NAMALWA (cell line): ENCODE measurements around the gene RCL1.

Experiments used
- DNase-seq: peaks from one replicate; pipeline ENCODE4 v3.0.0-alpha.2; 2015; ENCODE audit warnings: low spot score

Gene RCL1

DNA sequence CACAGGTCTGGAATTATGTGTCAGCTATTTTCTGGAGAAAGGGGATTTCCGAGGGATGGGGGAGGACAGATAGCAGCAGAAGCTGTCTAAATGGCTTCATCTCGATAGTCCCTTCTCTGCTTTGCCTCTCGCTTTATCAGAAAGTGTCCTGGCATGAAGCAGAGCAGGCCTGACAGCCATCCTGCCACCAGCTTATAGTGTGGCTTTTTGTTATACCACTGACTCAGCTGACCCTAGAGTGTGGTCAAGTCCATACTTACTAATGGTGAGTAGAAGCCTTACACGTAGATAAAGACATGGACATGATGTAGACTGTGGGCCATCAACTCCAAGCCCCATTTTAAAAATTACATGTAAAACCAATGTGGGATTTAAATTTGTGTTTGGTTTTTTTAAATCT is 50.0 kb downstream of the RCL1 start:
- no peak for DNase-seq

- no peak for DNase-seq
Measured at GRCh38 chr9:4844056-4844838, 51.5 kb downstream of the RCL1 start.

GRCh38 chr9:4849369-4849768 is 56.6 kb downstream of the RCL1 start:
- no peak for DNase-seq

GRCh38 chr9:4850603-4851310 is 58.0 kb downstream of the RCL1 start:
- no peak for DNase-seq

GRCh38 chr9:4852419-4852818 is 59.7 kb downstream of the RCL1 start:
- DNase-seq = no peak

- DNase-seq = no peak
Measured at GRCh38 chr9:4854265-4854590, 61.5 kb downstream of the RCL1 start.

DNA sequence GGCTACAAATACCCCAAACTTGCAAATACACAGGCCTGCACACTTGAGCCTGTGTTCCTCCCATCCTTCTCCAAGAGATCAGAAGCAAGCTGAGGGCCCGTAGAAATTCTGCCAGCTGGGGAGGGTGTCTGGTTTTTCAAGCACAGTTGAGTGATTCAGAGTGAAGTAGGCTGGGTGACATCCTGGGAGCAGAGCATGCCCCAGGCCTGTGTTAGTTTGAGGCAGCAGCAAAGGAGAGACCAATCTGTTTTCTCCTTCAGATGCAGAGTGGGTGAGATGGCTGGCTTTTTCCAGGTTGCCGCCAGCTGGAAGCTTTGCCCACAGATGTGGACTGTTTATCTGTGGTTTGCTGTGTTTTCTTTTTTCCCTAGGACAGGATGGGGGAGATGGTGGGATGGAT is 63.1 kb downstream of the RCL1 start:
- DNase-seq = no peak

DNA sequence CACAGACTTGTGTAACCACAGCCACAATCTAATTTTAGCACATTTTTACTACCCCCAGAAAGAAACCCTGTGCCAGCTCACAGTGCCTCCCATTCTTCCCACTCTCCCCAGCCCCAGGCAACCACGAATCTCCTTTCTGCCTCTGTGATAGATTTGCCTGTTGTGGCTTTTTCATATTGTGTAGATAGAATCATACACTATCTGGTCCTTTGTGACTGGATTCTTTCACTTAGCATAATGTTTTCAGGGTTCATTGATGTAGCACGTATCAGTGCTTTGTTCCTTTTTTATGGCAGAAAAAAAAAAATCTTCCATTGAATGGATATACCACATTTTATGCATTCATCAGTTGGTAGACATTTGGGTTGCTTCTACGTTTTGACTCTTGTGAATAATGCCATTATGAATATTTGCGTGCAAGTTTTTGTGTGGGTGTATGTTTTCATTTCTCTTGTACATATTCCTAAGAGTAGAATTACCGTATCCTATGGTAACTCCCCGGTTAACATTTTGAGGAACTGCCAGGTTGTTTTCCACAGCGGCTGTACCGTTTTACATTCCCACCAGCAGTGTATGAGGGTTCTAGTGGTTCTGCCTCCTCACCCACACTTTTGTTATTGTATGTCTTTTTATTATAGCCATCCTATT is 64.5 kb downstream of the RCL1 start:
- DNase-seq = no peak

DNA sequence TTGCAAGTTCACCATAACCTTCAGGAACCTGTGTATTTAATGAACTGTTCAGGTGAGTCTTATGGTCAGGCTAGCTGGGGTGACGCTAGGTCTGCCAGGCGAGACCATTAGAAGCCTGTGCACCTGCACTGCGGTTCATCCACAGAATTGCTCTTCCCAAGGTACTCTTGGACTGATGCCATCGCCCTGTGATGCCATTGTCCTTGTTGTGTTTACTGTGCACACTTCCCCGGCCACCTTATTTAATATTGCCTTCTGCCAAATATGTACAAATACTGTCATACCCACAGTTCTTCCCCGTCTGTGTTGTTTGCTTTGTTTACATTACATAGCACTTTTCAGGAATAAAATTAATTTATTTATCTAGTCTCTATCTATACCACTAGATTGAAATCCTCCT is 66.3 kb downstream of the RCL1 start:
- no peak for DNase-seq

DNA sequence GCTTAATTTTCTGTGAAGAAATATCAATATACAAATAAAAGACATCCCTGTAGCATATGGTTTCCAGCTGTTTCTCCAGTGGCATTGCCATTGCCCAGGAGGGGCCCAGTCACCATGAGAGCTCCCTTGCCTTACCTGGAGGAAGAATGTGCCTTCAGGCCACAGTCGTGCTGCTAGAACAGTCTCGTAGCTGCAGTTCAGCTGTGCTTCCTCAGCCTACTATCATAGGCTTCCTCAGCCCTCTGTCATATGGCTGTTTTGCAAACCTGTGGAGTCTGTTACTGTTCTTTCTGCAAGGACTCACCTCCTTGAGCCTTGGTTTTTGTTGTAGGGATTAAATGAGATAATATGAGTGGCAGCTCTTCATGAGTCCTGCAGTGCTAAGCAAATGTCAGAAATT is 67.6 kb downstream of the RCL1 start:
- DNase-seq = no peak

DNA sequence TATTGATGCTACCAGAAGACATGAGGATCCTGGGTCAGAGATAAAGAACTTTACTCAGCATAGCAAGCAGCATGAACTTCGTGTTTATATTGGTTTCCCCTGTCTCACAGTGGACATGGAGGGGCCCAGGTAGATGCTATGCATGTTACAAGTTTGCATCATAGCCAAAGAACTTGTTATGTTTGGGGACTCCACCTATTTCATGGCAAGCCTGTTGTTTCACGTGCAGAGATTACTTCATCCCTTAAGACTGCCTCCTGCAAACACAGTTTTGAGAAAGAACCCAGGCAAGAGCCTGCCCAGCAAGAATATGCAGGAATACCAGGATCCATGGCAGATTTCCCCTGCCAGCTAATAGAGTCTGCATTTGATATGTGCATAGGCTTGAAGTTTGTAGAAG is 68.4 kb downstream of the RCL1 start:
- DNase-seq = no peak

- no peak for DNase-seq
Measured at GRCh38 chr9:4861736-4862451, 69.2 kb downstream of the RCL1 start.

GRCh38 chr9:4862506-4863250 is 69.9 kb downstream of the RCL1 start:
- no peak for DNase-seq

GRCh38 chr9:4864234-4864661 is 71.5 kb downstream of the RCL1 start:
- DNase-seq = no peak

- DNase-seq = no peak
Measured at GRCh38 chr9:4864698-4865097, 72.0 kb downstream of the RCL1 start.

GRCh38 chr9:4865681-4866080 is 72.9 kb downstream of the RCL1 start:
- no peak for DNase-seq

DNA sequence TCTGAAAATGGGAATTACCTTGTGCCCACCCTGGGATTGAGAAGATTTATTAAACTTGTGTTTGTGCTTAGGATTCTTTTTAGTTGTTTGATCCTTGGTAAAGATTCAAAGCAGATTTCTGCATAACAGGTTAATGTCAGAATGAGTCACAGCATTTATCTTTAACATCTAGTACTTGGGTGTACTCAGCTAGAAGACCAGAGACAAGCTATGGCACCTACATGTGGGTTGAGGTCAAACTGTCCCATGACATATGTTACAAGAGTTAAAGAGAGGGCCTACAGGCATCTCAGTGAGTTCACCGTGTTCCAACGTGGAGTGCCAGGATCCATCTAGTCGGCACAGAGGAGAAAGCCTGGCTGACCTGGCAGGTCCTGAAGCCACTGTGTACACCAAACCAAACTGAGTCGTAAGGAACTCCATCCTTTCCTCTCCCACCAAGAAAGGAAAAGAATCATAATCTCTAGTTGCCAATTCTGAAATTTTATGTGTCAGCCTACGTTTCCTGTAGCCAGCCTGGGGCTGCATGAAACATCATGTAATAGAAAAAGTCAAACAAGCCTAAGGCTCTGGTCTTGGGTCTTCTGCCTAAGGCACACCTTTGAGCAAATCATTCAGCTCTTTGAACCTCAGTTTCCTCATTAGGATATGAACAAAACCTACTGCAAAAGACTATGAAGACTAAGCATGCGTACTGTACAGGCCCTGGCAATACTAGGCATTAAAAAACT is 73.7 kb downstream of the RCL1 start:
- no peak for DNase-seq

GRCh38 chr9:4873066-4873465 is 80.3 kb downstream of the RCL1 start:
- DNase-seq = no peak

DNA sequence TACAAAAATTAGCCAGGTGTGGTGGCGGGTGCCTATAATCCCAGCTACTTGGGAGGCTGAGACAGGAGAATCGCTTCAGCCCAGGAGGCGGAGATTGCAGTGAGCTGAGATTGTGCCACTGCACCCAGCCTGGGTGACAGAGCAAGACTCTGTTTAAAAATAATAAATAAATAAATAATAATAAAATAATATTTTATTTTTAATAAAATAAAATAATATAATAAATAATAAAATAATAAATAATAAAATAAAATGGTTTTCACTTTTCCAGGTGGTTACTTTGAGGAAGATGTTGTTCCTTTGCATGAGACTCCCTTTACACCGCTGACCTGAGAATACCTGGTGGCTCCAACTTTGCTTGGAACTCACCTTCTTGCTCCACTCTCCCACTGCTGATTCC is 82.8 kb downstream of the RCL1 start:
- DNase-seq = no peak

DNA sequence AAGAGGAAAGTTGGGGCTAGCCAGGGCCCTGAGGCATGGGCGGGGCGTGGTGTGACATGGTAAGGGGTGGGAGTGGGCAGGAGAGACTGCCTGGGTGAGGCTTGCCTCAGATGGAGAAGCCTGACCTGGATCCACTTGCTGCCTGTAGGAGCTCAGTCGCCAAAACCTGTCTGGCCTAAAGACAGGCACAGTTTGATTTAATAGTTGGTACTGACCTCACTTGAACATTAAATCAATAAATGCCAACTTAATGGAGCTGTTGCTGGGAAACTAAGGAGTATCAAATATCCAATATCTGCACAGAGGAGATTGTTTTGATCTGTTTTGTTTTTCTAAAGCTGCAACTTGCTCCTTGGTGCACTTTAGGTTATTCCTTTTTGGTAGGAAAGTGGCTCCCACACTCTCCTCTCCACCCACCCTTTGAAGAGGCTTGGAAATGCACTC is 86.4 kb downstream of the RCL1 start:
- no peak for DNase-seq

DNA sequence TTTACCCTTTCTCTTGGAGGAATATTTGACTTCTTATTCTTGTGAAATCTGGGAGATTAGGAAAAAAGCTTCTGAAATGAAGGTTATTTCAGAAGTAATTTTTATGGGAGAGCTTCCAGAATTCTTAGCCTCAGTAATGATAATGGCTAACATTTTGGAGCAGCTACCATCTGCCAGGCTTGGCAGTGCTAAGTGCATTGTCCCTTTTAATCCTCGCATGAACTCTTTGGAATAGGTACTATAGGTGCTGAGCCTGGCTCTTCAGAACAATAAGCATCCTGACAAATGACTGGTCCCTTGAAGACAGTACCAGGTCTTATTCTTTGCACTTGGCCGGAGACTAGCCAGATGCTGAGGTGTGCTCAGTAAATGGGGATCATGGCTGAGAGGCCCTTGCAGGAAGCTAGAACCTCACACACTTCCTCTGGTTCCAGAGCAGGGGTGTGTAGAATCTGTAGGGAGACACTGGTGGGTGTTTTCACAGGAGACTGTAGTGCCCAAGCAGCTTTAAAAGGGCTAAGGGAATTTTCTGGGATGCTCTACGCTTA is 90.7 kb downstream of the RCL1 start:
- no peak for DNase-seq
